Cerebellar cortex (tissue), 1 donor: ENCODE results near the gene WDR45B.
"Not testable (repeated sequence)": the region's sequence is repeated elsewhere in the genome, so short reads cannot be mapped to it uniquely, and the experiment has no call there.

Experiments
- DNase-seq: peaks from one replicate; pipeline ENCODE4 v3.0.0-alpha.2; 2015; ENCODE audit warnings: low spot score

The WDR45B gene

DNA sequence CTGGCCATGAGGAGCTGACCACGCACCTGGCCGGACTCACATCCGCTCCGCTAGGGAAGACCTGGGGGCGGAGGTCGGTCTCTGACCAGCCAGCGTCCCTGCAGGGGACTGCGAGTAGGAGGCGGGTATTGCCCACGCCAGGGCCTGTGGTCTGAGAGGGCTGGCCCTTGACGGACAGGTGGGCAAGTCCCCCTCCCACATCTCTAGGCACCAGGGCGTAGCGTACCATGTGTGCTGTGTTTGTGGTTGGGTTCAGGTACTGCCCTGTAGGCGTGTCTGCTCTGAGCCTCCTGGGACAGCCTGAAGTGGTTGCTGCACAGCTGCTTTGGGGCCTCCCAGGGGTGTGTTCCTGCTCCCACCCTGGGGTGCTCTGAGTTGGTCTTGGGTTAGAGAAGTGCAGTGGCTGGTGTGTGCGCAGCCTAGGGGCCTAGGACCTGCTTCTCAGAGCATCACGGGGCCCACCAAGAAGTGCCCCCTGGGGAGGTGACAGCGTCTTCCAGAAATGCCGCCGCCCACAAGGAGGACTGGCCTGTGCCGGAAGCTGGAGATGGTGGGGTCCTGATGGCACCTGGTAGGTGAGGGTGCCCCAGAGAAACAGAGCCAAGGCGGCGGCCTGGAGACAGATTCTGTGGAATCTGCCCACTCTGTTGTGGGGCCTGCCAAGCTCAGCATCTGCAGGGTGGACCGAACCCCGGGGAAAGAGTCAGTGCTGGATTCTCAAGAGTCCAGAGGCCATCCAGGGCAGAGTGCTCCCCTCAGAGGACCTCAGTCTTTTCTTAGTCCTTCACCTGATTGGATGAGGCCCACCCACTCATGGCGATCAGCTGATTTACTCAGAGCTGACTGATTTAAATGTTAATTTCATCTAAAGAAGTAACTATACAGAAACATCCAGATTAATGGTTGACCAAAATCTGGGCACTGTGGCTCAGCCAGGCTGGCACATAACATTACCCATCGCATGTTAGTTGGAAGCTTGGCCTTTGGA lies 48.3 kb downstream of the WDR45B start:
- DNase-seq, result no peak

DNA sequence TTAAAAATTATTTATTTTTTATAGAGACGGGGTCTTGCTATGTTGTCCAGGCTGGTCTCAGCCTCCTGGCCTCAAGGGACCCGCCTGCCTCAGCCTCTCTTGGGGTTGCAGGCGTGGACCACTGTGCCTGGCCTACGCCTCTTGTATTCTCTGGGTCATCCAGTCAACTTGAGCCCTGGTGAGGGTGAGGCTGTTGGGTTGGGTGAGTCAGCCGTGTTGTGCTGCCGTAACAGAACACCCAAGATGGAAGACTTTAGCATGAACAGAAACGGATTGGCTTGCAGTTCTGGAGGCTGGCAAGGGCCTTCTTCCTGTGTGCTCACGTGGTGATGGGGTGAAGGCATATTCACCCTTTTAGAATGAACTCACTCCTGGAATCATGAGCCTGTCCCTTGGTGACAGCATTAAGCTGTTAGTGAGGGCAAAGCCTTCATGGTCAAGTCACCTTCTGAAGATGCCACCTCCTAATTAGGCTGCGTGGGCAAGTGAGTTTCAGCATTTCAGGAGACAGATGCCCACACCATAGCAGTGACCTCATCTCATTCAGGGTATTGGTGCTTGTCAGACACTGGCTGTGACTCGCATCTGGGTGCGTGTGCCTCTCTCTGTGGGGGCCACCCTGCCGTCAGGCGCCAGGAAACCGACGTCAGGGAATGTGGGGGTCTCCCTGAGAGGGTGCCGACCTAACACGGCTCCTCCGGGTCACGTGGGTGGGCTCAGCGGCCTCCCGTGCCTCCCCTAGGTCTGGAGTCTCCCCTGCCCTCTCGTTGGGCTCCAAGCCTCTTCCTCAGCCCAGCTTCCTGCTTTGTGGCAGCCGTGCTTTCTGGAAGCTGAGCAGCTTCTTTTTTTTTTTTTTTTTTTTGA lies 49.8 kb downstream of the WDR45B start:
- no peak for DNase-seq

DNA sequence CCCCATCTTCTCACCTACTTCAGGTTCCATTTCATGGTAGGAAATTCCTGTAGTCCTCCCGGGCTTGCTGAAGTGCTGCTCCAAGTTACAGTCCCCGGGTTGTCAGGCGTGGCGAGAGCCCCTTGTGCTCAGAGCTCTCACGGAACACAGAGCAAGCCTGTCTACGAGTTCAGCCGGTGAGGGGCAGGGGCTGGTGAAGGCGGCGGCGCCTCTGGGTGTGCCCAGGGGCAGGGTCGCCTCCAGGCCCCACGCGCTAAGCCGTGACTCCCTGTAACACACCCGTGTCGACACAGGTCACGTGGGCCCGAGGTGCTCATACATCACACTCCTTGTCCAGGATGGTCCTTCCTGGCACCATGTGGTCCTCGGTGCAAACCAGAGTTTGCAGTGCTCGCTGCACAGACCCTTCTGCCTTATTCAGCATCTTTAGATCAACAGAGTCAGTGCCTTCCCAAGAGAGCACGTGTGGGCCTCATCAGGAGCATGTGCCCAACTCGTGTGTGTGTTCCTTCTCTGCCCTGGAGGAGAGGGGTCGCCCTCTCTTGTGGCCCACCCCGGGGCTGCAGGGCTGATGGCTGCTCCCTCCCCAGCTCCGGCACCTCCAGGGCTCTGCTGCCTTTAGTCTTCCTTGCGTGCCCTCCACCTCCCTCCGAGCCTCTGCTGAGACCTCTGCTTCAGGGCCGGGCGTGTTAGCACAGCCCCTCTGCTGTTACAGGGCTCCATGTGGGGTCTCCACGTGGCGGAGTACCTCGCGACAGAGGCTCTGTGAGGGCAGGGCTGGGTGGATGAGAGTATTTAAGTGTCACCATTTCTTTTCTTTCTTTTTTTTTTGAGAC lies 51.2 kb downstream of the WDR45B start:
- no peak for DNase-seq

DNA sequence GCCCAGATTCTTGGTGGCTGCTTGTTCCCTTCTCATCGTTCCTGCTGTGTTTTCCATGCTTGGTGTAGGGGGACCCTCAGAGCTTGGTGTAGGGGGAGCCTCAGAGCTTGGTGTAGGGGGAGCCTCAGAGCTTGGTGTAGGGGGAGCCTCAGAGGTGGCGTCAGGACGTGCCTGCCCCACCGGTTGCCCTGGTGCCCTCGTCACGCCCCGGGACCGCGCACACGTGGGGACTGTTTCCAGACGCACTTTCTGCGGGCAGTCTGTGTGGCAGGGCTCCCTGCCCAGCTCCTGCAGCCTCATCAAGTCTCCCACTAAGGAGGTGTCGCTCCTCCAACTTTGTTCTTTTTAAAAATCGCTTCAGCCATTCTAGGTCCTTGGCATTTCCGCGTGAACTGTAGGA lies 51.9 kb downstream of the WDR45B start:
- no peak for DNase-seq

DNA sequence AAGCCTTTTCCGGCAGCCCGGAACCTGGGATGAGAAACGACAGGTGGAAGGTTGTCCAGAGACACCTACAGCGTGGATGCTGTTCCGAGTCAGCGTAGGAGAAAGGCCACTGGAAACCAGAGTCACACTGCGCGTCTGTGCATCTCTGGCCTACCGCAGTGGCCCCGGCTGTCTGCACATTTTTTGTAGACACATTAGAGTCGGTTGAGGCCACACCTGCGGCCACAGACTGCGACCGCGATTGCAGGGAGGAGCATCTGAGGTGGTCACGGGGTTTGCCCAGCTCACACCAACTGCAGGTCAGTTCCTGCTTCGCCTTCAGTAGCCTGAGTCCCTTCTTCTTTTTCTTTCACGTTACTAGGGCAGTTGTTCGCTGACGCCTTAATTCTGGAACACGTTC lies 52.4 kb downstream of the WDR45B start:
- DNase-seq, result no peak

DNA sequence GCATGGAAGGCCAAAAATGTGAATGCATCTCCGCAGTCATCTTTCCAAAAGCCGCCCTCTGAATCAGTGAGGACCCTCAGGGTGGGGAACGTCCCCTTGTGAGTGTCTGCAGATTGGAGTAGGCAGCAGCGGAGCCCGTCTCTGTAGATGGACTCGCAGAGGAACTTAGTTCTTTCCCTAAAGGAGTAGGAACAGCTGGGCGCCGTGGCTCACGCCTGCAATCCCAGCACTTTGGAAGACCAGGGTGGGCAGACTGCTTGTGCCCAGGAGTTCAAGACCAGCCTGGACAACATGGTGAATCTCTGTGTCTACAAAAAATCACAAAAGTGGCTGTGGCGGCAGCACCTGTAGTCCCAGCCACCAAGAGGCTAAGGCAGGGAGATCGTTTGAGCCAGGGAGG lies 53.7 kb downstream of the WDR45B start:
- no peak for DNase-seq

DNA sequence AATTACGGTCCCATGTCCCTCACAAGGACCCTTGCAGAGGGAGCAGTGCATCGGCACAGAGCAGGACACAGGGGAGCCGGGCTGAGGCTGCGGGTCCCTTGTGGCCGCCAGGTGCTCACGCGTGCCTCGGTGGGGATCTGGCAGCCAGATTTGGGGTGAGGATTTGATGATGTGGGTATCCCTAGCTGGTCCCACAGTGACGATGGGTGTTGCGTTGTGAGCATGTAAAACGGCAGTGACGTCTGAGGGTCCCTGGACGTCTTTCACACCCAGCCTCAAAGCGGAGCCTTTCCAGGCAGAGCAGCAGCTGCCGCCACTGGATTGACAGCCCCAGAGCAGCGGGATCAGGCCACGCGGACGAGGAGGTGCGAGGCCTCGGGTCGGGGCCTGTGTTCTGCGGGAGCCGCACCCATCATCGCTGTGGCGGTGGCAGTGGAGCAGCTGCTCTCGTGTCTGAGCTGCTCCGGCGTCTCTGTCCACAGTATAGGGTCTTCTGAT lies 54.6 kb downstream of the WDR45B start:
- DNase-seq, result no peak

DNA sequence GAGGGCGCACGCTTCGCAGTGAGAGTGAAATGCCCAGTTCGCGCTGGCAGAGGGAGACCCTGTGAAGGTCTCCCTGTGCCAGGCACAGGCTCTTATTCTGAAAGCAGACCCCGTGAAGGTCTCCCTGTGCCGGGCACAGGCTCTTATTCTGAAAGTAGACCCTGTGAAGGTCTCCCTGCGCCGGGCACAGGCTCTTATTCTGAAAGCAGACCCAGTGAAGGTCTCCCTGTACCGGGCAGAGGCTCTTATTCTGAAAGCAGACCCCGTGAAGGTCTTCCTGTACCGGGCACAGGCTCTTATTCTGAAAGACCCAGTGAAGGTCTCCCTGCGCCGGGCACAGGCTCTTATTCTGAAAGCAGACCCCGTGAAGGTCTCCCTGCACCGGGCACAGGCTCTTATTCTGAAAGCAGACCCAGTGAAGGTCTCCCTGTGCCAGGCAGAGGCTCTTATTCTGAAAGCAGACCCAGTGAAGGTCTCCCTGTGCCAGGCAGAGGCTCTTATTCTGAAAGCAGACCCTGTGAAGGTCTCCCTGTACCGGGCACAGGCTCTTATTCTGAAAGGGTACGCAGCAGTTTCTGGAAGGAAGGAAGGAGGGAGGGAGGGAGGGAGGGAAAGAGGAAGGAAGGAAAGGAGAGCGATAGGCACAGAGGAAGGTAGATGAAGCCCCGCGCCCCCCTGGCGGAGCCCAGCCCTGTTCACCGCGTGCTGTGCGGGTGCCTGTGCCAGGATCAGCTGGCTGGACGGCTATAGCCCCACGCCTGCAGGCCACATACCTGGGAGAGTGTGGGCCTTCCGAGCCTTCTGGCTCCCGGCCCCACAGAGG lies 55.3 kb downstream of the WDR45B start:
- peak; percentile 91 for DNase-seq

DNA sequence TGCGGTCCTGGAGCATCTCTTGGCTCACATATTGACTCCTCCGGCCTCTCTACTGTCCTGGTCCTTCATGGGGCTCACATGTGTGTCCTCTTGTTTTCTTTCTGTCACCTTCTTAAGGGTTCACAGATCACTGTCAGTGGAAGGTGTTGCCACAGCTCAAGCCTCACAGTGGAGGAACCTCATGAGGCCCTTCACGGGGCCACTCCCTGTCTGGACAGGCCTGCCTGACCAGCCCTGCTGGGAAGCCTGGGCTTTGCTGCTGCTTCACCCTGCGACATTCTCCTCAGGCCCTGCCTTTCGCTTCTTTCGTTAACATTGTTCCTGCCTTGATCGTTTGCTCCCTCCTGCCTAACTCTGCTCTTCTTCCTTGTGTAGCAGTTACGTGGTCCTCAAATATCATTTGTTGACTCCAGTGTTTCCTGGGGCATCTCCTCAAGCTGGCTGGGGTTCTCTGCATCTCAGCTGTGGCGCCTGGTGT lies 55.9 kb downstream of the WDR45B start:
- no peak for DNase-seq

DNA sequence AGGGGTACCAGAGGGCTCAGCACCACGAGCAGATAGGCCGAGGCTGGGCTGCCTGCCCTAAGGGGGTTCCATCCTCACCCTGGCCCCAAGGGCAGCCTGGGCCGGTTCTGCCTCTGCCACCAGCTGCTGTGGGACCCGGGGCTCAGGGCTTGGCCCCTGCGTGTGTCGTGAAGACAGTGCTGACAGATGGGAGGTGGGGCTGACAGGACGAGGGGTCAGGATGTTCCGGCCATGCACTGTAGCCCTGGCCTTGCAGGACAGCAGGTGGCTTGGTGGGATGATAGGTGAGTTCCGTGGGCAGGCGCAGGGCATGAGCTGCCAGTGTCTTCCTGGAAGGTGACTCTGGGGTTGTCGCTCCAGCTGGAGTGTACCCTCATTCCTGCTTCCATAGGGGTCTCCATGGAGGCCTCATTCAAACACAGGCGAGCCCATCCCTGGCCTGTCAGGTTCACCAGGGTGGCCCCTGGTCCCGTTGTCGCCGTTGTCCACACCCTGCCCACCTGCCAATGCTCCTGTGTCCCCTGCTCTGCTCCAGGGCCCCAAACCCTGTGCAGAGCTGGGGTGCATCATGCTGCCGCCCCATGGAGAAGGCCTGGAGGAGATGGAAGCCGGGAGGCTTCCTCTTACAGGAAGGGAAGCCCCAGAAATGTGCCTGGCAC lies 57.2 kb downstream of the WDR45B start:
- DNase-seq, result no peak

DNA sequence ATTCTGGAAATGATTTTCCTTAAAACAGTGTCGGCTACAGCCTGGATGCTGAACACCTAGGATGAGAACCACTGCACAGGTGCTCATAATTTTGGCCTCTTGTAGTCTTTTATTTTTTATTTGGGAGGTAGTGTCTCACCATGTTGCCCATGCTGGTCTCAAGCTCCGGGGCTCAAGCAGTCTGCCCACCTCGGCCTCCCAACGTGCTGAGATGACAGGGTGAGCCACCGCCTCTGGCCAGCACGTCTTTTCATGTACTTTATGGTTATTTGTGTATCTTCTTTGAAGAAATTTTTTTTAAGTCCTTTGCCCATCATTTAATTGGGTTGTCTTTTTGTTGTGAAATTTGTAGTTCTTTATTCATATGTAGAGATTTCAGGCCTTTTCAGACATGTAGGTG lies 58.0 kb downstream of the WDR45B start:
- no peak for DNase-seq

DNA sequence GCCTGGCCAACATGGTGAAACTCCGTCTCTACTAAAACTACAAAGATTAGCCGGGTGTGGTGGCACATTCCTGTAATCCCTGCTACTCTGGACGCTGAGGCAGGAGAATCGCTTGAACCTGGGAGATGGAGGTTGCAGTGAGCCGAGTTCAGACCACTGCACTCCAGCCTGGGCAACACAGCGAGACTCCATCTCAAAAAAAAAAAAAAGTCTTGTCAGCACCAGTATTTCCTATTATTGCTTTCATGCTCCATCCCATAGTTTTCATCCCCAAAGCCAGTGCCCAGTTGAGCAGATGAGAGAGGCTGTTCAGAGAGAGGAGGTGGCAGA lies 58.4 kb downstream of the WDR45B start:
- DNase-seq, result no peak

DNA sequence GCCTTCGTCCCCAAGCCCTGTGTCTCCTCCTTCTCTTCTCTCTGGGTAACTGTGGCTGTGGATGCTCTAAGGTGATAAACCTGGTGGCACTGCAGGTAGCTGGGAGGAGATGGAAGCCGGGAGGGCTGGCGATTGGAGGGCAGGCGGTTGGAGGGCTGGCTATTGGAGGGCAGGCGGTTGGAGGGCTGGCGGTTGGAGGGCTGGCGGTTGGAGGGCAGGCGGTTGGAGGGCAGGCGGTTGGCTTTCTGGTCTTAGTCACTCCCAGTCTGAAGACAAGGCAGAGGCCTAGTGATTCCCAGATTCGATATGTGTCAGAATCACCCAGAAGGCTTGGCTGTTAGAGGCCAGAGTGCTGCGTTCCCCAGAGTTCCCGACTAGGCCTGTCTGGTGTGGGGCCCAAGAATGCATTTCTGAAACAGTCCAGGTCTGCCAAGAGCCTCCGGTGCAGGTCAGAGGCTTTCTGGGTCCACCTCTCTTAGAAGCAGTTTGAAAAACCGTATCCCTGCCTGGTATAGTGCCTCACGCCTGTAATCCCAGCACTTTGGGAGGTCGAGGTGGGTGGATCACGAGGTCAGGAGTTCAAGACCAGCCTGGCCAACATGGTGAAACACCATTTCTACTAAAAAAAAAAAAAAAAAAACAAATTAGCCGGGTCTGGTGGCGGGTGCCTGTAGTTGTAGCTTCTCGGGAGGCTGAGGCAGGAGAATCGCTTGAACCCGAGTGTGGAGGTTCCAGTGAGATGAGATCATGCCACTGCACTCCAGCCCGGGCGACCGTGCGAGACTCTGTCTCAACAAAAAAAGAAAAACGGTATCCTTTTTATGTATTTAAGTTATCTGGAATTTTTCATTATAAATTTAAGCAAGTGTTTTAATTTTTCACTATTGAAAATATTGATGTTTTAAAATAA lies 59.7 kb downstream of the WDR45B start:
- DNase-seq, result no peak

DNA sequence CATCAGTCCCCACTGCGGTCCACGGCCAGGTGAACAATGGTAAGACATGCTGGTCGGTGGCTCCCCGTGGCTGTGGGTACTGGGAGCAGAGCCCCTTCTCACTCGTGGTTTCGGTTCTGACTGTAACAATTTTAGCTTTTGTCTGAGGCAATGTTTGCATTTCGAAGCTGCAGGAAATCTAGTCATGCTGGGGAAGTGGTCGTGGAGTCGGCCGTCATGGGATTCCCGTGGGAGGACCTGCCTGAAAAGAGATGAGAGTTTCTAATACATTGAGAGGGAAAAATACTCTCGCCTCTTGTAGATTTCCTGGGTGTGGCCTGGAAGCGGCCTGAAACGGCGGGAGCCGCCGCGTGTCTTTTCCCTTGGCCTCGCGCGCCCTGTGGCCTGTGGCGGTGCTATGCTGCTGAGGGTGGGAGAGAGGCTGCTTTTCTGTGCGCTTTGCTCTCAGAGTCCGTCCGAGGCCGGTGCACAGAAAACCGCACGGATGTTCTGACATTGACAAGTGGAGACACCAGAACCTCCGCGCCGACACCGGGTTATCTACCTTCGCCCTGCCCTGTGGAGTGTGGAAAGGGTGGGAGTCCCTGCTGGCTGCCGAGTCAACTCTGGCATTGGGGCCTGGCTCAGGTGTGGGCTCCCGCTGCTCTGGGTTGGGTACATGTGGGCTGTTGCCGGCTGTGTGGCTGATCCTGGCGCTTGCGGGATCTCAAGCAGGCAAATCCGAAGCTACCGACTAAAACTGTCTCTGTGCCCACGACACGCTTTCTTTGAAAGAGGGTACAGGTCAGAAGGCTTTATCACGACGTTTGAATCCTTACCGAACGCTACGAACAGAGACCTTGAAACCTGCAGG lies 60.8 kb downstream of the WDR45B start:
- DNase-seq, result peak; percentile 66

DNA sequence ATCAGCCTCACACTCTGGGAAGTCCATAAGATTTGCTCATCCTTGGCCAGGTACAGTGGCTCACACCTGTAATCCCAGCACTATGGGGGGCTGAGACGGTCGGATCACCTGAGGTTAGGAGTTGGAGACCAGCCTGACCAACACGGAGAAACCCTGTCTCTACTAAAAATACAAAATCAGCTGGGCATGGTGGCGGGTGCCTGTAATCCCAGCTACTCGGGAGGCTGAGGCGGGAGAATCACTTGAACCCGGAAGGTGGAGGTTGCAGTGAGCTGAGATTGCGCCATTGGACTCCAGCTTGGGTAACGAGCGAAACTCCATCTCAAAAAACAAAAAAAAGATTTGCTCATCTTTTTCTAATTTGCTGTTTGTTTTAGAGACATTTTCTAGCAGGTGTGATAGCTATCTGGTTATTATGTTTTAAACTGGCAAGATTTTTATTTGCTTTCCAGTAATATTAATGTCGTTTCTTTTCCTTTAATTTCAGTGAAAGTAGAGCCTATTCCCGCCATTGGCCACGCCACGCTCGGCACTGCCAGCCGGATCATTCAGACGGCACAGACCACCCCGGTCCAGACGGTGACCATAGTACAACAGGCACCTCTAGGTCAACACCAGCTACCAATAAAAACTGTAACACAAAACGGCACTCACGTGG lies 61.5 kb downstream of the WDR45B start:
- DNase-seq, result no peak

DNA sequence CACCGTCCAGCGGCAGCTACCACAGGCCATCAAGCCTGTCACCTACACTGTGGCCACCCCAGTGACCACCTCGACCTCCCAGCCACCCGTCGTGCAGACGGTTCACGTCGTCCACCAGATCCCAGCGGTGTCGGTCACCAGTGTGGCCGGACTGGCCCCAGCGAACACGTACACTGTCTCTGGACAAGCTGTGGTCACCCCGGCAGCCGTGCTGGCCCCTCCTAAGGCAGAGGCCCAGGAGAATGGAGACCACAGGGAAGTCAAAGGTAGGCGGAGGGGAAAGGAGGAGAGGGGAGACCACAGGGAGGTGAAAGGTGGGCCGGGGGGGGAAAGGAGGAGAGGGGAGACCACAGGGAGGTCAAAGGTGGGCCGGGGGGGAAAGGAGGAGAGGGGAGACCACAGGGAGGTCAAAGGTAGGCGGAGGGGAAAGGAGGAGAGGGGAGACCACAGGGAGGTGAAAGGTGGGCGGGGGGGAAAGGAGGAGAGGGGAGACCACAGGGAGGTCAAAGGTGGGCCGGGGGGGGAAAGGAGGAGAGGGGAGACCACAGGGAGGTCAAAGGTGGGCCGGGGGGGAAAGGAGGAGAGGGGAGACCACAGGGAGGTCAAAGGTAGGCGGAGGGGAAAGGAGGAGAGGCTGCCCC lies 62.2 kb downstream of the WDR45B start:
- DNase-seq, result not testable (repeated sequence)

DNA sequence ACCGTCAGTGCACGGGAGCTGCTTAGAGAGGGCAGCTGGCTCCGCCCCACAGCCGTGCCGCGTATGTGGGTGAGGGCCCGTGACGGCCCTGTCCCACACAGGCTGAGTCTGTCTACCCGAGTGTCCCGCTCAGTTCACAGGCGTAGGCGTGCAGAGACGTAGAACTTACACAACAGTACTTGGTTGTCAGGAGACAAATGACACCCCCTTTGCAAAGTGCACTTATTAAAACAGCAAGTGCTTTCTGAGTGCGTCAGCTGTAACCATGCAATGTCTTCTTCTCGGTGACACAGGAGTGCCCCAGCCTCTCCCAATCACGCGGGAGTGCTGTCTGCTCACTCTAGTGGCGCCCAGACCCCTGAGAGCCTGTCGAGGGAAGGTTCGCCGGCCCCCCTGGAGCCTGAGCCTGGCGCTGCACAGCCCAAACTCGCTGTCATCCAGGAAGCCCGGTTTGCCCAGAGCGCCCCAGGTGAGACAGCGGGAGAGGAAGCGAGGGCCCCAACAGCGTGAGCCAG lies 64.5 kb downstream of the WDR45B start:
- DNase-seq, result no peak
